Measurements from ENCODE around the gene DENND4A. TPM values are rescaled to one million over a fixed set of nuclear protein-coding genes. Genes with fewer than 3 reads are reported as not detected.

The DENND4A gene
- polyA plus RNA-seq, 1 of the 3 experiments (the other 2 are of a cell fraction), result 2.5 TPM

DNA sequence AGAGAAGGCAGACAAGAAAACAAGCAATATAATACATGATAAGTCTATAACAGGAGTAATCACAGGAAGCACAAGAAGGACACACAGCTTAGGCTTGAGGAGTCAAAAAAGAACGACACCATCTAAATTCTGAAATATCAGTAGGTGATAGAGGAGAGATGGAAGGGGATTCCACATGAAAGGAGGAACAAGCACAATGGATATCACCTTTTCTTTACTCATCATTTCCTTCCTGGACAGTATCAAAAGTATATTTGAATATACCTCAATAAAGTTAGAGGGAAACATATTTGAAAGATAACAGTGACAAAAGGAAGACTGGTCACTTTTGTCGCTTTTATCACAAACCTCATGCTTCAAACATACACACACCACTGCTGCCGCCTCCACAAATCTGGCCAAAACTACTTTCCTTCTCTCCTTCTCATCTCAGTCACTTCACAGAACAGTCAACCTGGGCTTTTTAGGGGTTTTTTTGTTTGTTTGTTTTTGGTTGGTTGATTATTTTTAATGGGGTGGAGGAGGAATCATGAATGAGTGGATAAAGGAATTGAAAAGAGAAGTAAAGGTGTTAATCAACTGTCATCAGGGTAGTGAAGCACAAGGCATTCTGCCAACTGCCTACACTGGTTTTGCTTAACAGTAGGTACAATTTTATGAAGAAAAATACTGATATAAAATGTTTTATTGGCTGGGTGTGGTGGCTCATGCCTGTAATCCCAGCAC is 18.5 kb downstream of the DENND4A start:
- H3K27me3 ChIP-seq (ENCODE audit: insufficient read depth), result no peaks in the 10 kb centered on the region
- no peaks in the 10 kb centered on the region for H3K9me3 ChIP-seq
- H4K20me1 ChIP-seq (ENCODE audit: insufficient read depth), result no peaks in the 10 kb centered on the region
- no peak for TF ChIP-seq TCF12 (IDR thresholded peaks at IDR 0.05)
- no peak for TF ChIP-seq ELF1 (IDR thresholded peaks at IDR 0.05)
- no peak for TF ChIP-seq MXI1 (IDR thresholded peaks at IDR 0.05; ENCODE audit: low read depth, low read length)
- TF ChIP-seq GATA2 (CRISPR knock-in tag; IDR thresholded peaks at IDR 0.05), result no peak
- TF ChIP-seq MEF2A (IDR thresholded peaks at IDR 0.05; ENCODE audit: borderline replicate concordance, low read depth), result no peak
- TF ChIP-seq RAD21 (IDR thresholded peaks at IDR 0.05; ENCODE audit: low read length), result no peak
- TF ChIP-seq RXRA (IDR thresholded peaks at IDR 0.05; ENCODE audit: borderline replicate concordance, low read depth), result no peak
- no peak for TF ChIP-seq CHD2 (IDR thresholded peaks at IDR 0.05; ENCODE audit: low read length, partially characterized antibody)
- no peak for TF ChIP-seq USF1 (IDR thresholded peaks at IDR 0.05; ENCODE audit: borderline replicate concordance, low read depth)
- no peak for TF ChIP-seq PBX3 (IDR thresholded peaks at IDR 0.05)
- no peak for TF ChIP-seq EP300 (IDR thresholded peaks at IDR 0.05; ENCODE audit: borderline replicate concordance in 1 of 2, low read depth in 1 of 2, low read length in 1 of 2)
- no peak for TF ChIP-seq EZH2phosphoT487 (IDR thresholded peaks at IDR 0.05; ENCODE audit: borderline replicate concordance, low read depth)
- TF ChIP-seq, protein P1, sequence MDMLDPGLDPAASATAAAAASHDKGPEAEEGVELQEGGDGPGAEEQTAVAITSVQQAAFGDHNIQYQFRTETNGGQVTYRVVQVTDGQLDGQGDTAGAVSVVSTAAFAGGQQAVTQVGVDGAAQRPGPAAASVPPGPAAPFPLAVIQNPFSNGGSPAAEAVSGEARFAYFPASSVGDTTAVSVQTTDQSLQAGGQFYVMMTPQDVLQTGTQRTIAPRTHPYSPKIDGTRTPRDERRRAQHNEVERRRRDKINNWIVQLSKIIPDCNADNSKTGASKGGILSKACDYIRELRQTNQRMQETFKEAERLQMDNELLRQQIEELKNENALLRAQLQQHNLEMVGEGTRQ (IDR thresholded peaks at IDR 0.05; ENCODE audit: borderline replicate concordance, low read depth, low read length), result no peak
- no peak for TF ChIP-seq POLR2AphosphoS5 (IDR thresholded peaks at IDR 0.05; ENCODE audit: low read depth, low read length)
- TF ChIP-seq SIN3A (IDR thresholded peaks at IDR 0.05; ENCODE audit: borderline replicate concordance, low read depth, low read length), result no peak
- TF ChIP-seq, protein P2, sequence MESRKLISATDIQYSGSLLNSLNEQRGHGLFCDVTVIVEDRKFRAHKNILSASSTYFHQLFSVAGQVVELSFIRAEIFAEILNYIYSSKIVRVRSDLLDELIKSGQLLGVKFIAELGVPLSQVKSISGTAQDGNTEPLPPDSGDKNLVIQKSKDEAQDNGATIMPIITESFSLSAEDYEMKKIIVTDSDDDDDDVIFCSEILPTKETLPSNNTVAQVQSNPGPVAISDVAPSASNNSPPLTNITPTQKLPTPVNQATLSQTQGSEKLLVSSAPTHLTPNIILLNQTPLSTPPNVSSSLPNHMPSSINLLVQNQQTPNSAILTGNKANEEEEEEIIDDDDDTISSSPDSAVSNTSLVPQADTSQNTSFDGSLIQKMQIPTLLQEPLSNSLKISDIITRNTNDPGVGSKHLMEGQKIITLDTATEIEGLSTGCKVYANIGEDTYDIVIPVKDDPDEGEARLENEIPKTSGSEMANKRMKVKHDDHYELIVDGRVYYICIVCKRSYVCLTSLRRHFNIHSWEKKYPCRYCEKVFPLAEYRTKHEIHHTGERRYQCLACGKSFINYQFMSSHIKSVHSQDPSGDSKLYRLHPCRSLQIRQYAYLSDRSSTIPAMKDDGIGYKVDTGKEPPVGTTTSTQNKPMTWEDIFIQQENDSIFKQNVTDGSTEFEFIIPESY (IDR thresholded peaks at IDR 0.05; ENCODE audit: borderline replicate concordance, low read depth), result no peak
- TF ChIP-seq, protein P3, sequence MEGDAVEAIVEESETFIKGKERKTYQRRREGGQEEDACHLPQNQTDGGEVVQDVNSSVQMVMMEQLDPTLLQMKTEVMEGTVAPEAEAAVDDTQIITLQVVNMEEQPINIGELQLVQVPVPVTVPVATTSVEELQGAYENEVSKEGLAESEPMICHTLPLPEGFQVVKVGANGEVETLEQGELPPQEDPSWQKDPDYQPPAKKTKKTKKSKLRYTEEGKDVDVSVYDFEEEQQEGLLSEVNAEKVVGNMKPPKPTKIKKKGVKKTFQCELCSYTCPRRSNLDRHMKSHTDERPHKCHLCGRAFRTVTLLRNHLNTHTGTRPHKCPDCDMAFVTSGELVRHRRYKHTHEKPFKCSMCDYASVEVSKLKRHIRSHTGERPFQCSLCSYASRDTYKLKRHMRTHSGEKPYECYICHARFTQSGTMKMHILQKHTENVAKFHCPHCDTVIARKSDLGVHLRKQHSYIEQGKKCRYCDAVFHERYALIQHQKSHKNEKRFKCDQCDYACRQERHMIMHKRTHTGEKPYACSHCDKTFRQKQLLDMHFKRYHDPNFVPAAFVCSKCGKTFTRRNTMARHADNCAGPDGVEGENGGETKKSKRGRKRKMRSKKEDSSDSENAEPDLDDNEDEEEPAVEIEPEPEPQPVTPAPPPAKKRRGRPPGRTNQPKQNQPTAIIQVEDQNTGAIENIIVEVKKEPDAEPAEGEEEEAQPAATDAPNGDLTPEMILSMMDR (IDR thresholded peaks at IDR 0.05), result no peak
- H3K9ac ChIP-seq, result no peak overlapping the region
- H3F3A ChIP-seq (replicated peaks; ENCODE audit: insufficient read depth), result no peaks in the 10 kb centered on the region
- no peaks in the 10 kb centered on the region; a peak in 1 of 4 replicates for H3K4me1 ChIP-seq (ENCODE audit: control insufficient read depth in 1 of 2, insufficient read depth in 2 of 2, low read depth in 1 of 2, low read length in 1 of 2)
- ChIA-PET CTCF (no interaction called here), POLR2A (no interaction called here)
- H3K79me2 ChIP-seq (ENCODE audit: insufficient read depth), result peaks cover 6% of the 10 kb centered on the region; the same call in 1 of the 2 replicates
- WGBS (ENCODE audit: low lambda C conversion rate), result 98% methylated on average over 3 of the region's 3 CpGs
- DNase-seq, result no peak
- H3K36me3 ChIP-seq (replicated peaks in 1 of 2; ENCODE audit: control insufficient read depth in 1 of 2, insufficient read depth in 2 of 2, low read length in 1 of 2), result no peaks in the 10 kb centered on the region
- no peaks in the 10 kb centered on the region for H3K9me2 ChIP-seq
- no peak overlapping the region for H3K4me3 ChIP-seq (ENCODE audit: low read depth in 2 of 2, low read length in 1 of 2)
- no peak overlapping the region for H2AFZ ChIP-seq (ENCODE audit: low read depth)
- no peak overlapping the region for H3K27ac ChIP-seq (ENCODE audit: low read depth in 2 of 2, low read length in 1 of 2)
- no peak overlapping the region for H3K4me2 ChIP-seq
